Measurements from ENCODE around the gene EIF4G1. TPM values are rescaled to one million over a fixed set of nuclear protein-coding genes. Genes with fewer than 3 reads are reported as not detected.

Gene EIF4G1
- total RNA-seq, 1 experiment from 2014 or later: 532 TPM

- Histone ChIP-seq H4K8ac (replicated peaks; ENCODE audit: insufficient read length, low read depth, low read length) (no peak overlapping the region), H3K4me2 (ENCODE audit: insufficient read depth, insufficient read length, low read length) (no peak overlapping the region), H3K79me2 (ENCODE audit: insufficient read depth, low read length) (no peaks in the 10 kb centered on the region), H3K18ac (ENCODE audit: insufficient read length, low read depth, low read length) (no peak overlapping the region), H2AFZ (ENCODE audit: low read length) (no peak overlapping the region), H2BK12ac (ENCODE audit: insufficient read length, low read depth, low read length) (no peak overlapping the region), H3K23ac (ENCODE audit: insufficient read length, low read depth, low read length) (no peak overlapping the region), H3K9me3 (ENCODE audit: control insufficient read depth, low read depth, low read length) (no peaks in the 10 kb centered on the region), H4K5ac (ENCODE audit: insufficient read length, low read depth, low read length) (no peak overlapping the region), H2BK15ac (ENCODE audit: low read depth, low read length) (no peak overlapping the region), H3K79me1 (ENCODE audit: insufficient read depth, low read depth, low read length, poor library complexity, severe bottlenecking) (no peaks in the 10 kb centered on the region), H3K56ac (ENCODE audit: insufficient read length, low read depth, low read length) (no peak overlapping the region), H3K27ac (ENCODE audit: insufficient read length, low read depth, low read length) (no peak overlapping the region), H3K9ac (ENCODE audit: extremely low read depth, insufficient read length, low read length) (no peak overlapping the region), H4K91ac (ENCODE audit: insufficient read length, low read depth, low read length) (no peak overlapping the region), H4K20me1 (ENCODE audit: control insufficient read depth, insufficient read depth, insufficient read length) (no peaks in the 10 kb centered on the region), H3T11ph (ENCODE audit: low read length) (no peak overlapping the region), H3K27me3 (ENCODE audit: insufficient read depth, low read length) (no peaks in the 10 kb centered on the region), H2BK20ac (ENCODE audit: low read depth, low read length, poor library complexity, severe bottlenecking) (no peak overlapping the region), H3K23me2 (ENCODE audit: insufficient read length, low read depth, low read length, poor library complexity, severe bottlenecking) (no peaks in the 10 kb centered on the region), H3K14ac (ENCODE audit: insufficient read depth, low read length) (no peak overlapping the region), H3K4ac (ENCODE audit: low read depth, low read length) (no peak overlapping the region), H2AK5ac (ENCODE audit: insufficient read length, low read length) (no peak overlapping the region), H2BK120ac (ENCODE audit: low read depth, low read length, poor library complexity, severe bottlenecking) (no peak overlapping the region), H2BK5ac (ENCODE audit: insufficient read length, low read length) (no peak overlapping the region), H3K4me1 (ENCODE audit: insufficient read depth, low read length) (no peaks in the 10 kb centered on the region)
- WGBS (ENCODE audit: extremely low coverage, insufficient read length, low lambda C conversion rate): no CpG with 5 or more reads among the region's 18 CpGs
- peak; percentile 74 for TF ChIP-seq CTCF (conservative IDR thresholded peaks at IDR 0.05)
- H3K27ac Mint-ChIP-seq: peak overlapping the region in 1 of 3 experiments; percentile 70; a peak in 1 of 7 replicates
- H3K36me3 Mint-ChIP-seq (ENCODE audit: insufficient read depth in 1 of 3, low read depth in 3 of 3): peaks cover 22 to 61% (median 54%) of the 10 kb centered on the region in 3 experiments; a peak in 6 of 7 replicates
- H3K4me3 Mint-ChIP-seq: no peak overlapping the region
- H3K27me3 Mint-ChIP-seq (ENCODE audit: low read depth): no peaks in the 10 kb centered on the region; the same call in none of the 2 replicates
- DNase-seq: peak; percentile 65
- H3K4me1 Mint-ChIP-seq: peaks cover 9 to 18% of the 10 kb centered on the region in 2 experiments
- no peaks in the 10 kb centered on the region; a peak in 1 of 5 replicates for H3K9me3 Mint-ChIP-seq
These were observed 39.8 kb downstream of the EIF4G1 start for GRCh38 chr3:184354121-184354728.
